A549 (cell line): ENCODE data around the gene SLC23A3. TPM values are rescaled to one million over a fixed set of nuclear protein-coding genes. Genes with fewer than 3 reads are reported as not detected.

ENCODE experiments used
- ATAC-seq, 2 experiments: fragments of 200-7000 bp in 1 of 2; fragments of >200 bp in 1 of 2; cut with Nextera tagmentation in 1 of 2; cut with Tn5 transposase in 1 of 2; 3 replicates each; pipeline versions ENCODE4 v1.8.0 to v1.9.1; 2018 to 2020; ENCODE audit warnings: mild to moderate bottlenecking in 1 of 2, moderate library complexity in 1 of 2
- CTCF ChIA-PET: fragments of 300-600 bp; sonication (Branson Sonifier 250); formaldehyde crosslinking; extraction: SDS; loops from one replicate; lab custom pipeline; 2021; ENCODE audit warnings: antibody characterized with exemption, inconsistent platforms; lab: Yijun Ruan, JAX
- POLR2A ChIA-PET: fragments of 350-600 bp; formaldehyde crosslinking; extraction: SDS; loops from one replicate; lab custom pipeline; 2021; ENCODE audit warnings: antibody characterized with exemption, inconsistent platforms; lab: Yijun Ruan, JAX
- DNase-seq, 2 experiments: peaks; one replicate each; pipeline versions ENCODE4 v3.0.0 to v3.0.0-alpha.2; 2011 to 2016; ENCODE audit warnings: low read depth in 1 of 2, low spot score in 1 of 2
- FAIRE-seq: peaks from 2 replicates; lab custom pipeline; 2011; peaks lifted over from hg19 to GRCh38; lab: Jason Lieb, UNC
- H3K27ac ChIP-seq, 2 experiments: fragments of >200 bp; sonication (Bioruptor Twin); formaldehyde crosslinking; 3 replicates each; pipeline ENCODE4 v1.5.1; 2016 to 2017
- H3K4me1 ChIP-seq: fragments of >200 bp; sonication (Bioruptor Twin); formaldehyde crosslinking; 3 replicates; pipeline ENCODE4 v1.6.1; 2016
- H3K4me2 ChIP-seq: fragments of >200 bp; sonication (Bioruptor Twin); formaldehyde crosslinking; 3 replicates; pipeline ENCODE4 v1.6.1; 2016
- H3K4me3 ChIP-seq: fragments of >200 bp; sonication (Bioruptor Twin); formaldehyde crosslinking; 3 replicates; pipeline ENCODE4 v1.5.1; 2016
- H3K9me3 ChIP-seq: fragments of >200 bp; sonication (Bioruptor Twin); formaldehyde crosslinking; 3 replicates; pipeline ENCODE4 v1.6.1; 2016
- BHLHE40 ChIP-seq: IDR thresholded peaks from 2 replicates; pipeline ENCODE4 v1.6.1; 2012; ENCODE audit warnings: low read depth, low read length, inconsistent platforms
- CBX8 ChIP-seq: fragments of 200-600 bp; sonication (generic); IDR thresholded peaks from 2 replicates; pipeline ENCODE4 v1.6.1; 2016
- ESRRA ChIP-seq: fragments of 150-350 bp; IDR thresholded peaks from 2 replicates; pipeline ENCODE4 v1.6.1; 2014; ENCODE audit warnings: mild to moderate bottlenecking, low read length, borderline replicate concordance
- FOSL2 ChIP-seq, 2 experiments: fragments of 450-650 bp in 1 of 2; fragments of >200 bp in 1 of 2; sonication (Bioruptor Twin) in 1 of 2; formaldehyde crosslinking; IDR thresholded peaks; 2 replicates each; pipeline versions ENCODE4 v1.5.0 to v1.6.1; 2016 to 2020; ENCODE audit warnings: mild to moderate bottlenecking in 1 of 2, moderate library complexity in 1 of 2
- HDAC2 ChIP-seq: fragments of 200-600 bp; sonication (generic); IDR thresholded peaks from 2 replicates; pipeline ENCODE4 v1.6.1; 2016
- HES2 ChIP-seq: fragments of >200 bp; sonication (Bioruptor Twin); formaldehyde crosslinking; IDR thresholded peaks from 2 replicates; pipeline ENCODE4 v1.6.1; 2016
- HEYL ChIP-seq: fragments of 250-450 bp; sonication (Bioruptor Pico); IDR thresholded peaks from 2 replicates; pipeline ENCODE4 v1.8.0; 2021; ENCODE audit warnings: mild to moderate bottlenecking, moderate library complexity
- HOXA7 ChIP-seq: fragments of 250-450 bp; sonication (Bioruptor Pico); IDR thresholded peaks from 2 replicates; pipeline ENCODE4 v1.5.0; 2020; ENCODE audit warnings: mild to moderate bottlenecking, moderate library complexity
- MAFK ChIP-seq: fragments of 450-650 bp; IDR thresholded peaks from 2 replicates; pipeline ENCODE4 v1.6.1; 2014; ENCODE audit not compliant: partially characterized antibody
- MAX ChIP-seq: IDR thresholded peaks from 2 replicates; pipeline ENCODE4 v1.6.1; 2012
- NFE2L2 ChIP-seq: fragments of 150-350 bp; conservative IDR thresholded peaks from 2 replicates; pipeline ENCODE4 v1.6.1; 2014; ENCODE audit warnings: low read length
- PBX3 ChIP-seq: IDR thresholded peaks from 2 replicates; pipeline ENCODE4 v1.6.1; 2012
- POLR2AphosphoS2 ChIP-seq: conservative IDR thresholded peaks from 2 replicates; pipeline ENCODE4 v1.6.1; 2012; ENCODE audit warnings: low read length, improper control_type of control experiment, inconsistent platforms
- REST ChIP-seq: fragments of 200-600 bp; sonication (generic); IDR thresholded peaks from 2 replicates; pipeline ENCODE4 v1.6.1; 2016; ENCODE audit warnings: antibody characterized with exemption, mild to moderate bottlenecking, moderate library complexity
- TP53 ChIP-seq: fragments of 250-450 bp; sonication (Bioruptor Pico); IDR thresholded peaks from 2 replicates; pipeline ENCODE4 v1.5.0; 2021; ENCODE audit warnings: mild to moderate bottlenecking, moderate library complexity
- ZNF302 ChIP-seq: fragments of 250-450 bp; sonication (Bioruptor Pico); IDR thresholded peaks from 2 replicates; pipeline ENCODE4 v1.9.0; 2021; ENCODE audit warnings: inconsistent platforms, mild to moderate bottlenecking, moderate library complexity
- ZSCAN20 ChIP-seq: fragments of 250-450 bp; sonication (Bioruptor Pico); IDR thresholded peaks from 2 replicates; pipeline ENCODE4 v1.8.0; 2022; ENCODE audit warnings: mild to moderate bottlenecking, moderate library complexity
- WGBS: methylation state at CpG from one replicate; pipeline ENCODE4 v1.1.6; 2017; ENCODE audit errors: missing lambda C conversion rate; 5-methylcytosine and 5-hydroxymethylcytosine counted together
- polyA plus RNA-seq, 4 experiments: library from polyadenylated mRNA; depleted of rRNA in 3 of 4; stranded (reverse); fragments of >200 nt; fragmentation: RNase III in 1 of 4; extraction: RNeasy Plus Mini Kit Qiagen cat#74134 plus additional on column Dnase treatment in 1 of 4; gene quantifications; 2 replicates in 3 of 4; 3 replicates in 1 of 4; pipeline ENCODE4 v1.2.3, GENCODE V29; 2011 to 2017

The SLC23A3 gene
- polyA plus RNA-seq, 2 of the 4 experiments (the other 2 are of a cell fraction) = 0.39 to 0.90 TPM

DNA sequence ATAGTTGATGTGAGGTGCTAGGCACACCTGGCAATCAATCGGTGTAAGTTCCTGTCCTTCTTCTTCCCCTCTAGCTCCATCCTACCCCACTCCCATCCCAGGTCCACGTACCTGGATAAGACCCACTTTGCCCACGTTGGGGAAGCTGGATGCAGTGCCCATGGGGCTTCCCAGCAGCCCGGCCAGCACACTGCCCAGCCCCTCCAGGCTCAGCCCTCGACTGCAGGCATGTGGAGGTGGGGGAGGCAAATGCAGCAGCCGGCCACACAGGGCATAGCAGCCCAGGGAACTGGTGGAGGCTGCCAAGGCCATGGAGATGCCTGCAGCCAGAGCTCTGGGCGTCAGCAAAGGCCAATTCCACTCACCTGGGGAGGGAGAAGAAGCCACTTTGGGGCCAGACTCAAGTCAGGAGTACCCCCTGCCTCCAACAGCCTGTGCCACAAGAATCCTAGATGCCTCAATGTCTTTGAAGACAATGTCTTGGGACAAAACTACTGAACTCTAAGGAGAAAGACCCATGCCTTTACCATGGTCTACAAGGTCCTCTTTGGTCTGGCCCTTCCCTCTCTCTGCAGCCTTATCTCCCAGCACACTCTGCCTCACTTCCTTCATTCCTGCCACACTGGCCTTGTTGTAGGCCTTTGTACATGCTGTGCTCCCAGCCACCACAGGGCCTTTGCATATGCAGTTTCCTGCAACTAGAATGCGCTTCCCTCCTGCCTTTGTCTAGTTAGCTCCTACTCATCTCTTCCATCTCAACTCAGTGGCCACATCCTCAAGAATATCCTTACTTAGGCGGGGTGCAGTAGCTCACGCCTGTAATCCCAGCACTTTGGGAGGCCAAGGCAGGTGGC is 4.5 kb downstream of the SLC23A3 start:
- FAIRE-seq = no peak
- Histone ChIP-seq H3K4me1 (peaks cover 6% of the 10 kb centered on the region), H3K9me3 (no peaks in the 10 kb centered on the region), H3K27ac (no peak overlapping the region), H3K4me3 (no peak overlapping the region), H3K4me2 (no peak overlapping the region)
- no peak for ATAC-seq
- WGBS = 53% methylated on average over 9 of the region's 10 CpGs
- no peak for TF ChIP-seq NFE2L2
- no peak for DNase-seq
- CTCF ChIA-PET = interaction anchor here (1.0 to 3.9 kb wide), 9 partner anchors 9 to 185 kb away, joined by 3 to 22 read pairs (median 4); partner anchors contain the start of genes CNPPD1 and DNAJB2
- POLR2A ChIA-PET = no interaction called here

- no peak for TF ChIP-seq HES2
- ATAC-seq = no peak
- Histone ChIP-seq H3K9me3 (no peaks in the 10 kb centered on the region), H3K4me2 (no peak overlapping the region), H3K4me1 (peaks cover 9% of the 10 kb centered on the region), H3K4me3 (no peak overlapping the region), H3K27ac (no peak overlapping the region)
- WGBS = 73% methylated on average over 6 of the region's 6 CpGs
- DNase-seq = no peak
- no peak for FAIRE-seq
- ChIA-PET POLR2A (no interaction called here), CTCF (interaction anchor here (0.7 to 3.9 kb wide), 9 partner anchors 8 to 315 kb away, joined by 3 to 22 read pairs (median 4); no protein-coding TSS in a partner anchor)
These were observed 6.7 kb downstream of the SLC23A3 start for GRCh38 chr2:219163156-219163555.

DNA sequence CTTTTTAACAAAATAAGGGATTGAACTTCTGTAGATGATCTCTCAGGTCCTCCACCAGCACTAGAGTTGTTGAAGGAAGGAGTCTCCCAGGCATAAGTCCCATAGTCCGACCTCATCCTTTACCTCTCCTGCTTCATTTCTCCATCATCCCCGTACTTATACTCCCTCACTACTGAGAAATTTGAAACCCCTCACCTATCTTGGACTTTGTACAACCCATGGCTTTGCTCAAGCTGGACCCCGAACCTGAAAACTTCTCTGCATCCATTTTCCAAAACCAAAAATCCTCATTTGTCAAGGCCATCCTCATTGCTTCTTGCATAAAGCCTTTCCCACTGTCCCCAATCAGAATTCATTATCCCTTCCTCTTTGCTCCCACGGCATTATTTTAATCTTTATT is 8.7 kb downstream of the SLC23A3 start:
- 73% methylated on average over 4 of the region's 4 CpGs for WGBS
- FAIRE-seq = no peak
- H3K9me3 ChIP-seq = no peaks in the 10 kb centered on the region
- ChIA-PET POLR2A (interaction anchor here (0.6 kb wide), 1 partner anchor 227 kb away, joined by 5 read pairs; no protein-coding TSS in a partner anchor), CTCF (interaction anchor here (2.0 to 21.6 kb wide), 6 partner anchors 12 to 166 kb away, joined by 6 to 332 read pairs (median 106); partner anchors contain the start of genes CNPPD1, IHH and SLC23A3)
- H3K27ac ChIP-seq = peak overlapping the region; percentile 91 to 95
- no peak for DNase-seq
- peak overlapping the region; percentile 98 for H3K4me2 ChIP-seq
- ATAC-seq = no peak
- H3K4me3 ChIP-seq = peak overlapping the region; percentile 54
- H3K4me1 ChIP-seq = peaks cover 9% of the 10 kb centered on the region
- TF ChIP-seq HOXA7 (no peak), POLR2AphosphoS2 (no peak), TP53 (CRISPR knock-in tag) (no peak), REST (no peak), NFE2L2 (no peak), HES2 (no peak), ESRRA (no peak), ZSCAN20 (no peak), PBX3 (no peak), ZNF302 (no peak), CBX8 (no peak), HEYL (no peak), MAX (no peak), BHLHE40 (no peak), HDAC2 (no peak), FOSL2 (IDR thresholded peaks at IDR 0.05) (no peak), FOSL2 (CRISPR knock-in tag; IDR thresholded peaks at IDR 0.05) (no peak), MAFK (no peak)
- TF ChIP-seq, all 56 proteins: peak for 0
